Naive thymus-derived CD4-positive, alpha-beta T cell (primary cell): Measurements from ENCODE around the gene CNTN2. TPM values are rescaled to one million over a fixed set of nuclear protein-coding genes. Genes with fewer than 3 reads are reported as not detected.

Source experiments
- ATAC-seq: fragments of 150-1000 bp; cut with Tn5 transposase; 2 replicates; pipeline ENCODE4 v1.10.0; 2021; ENCODE audit warnings: mild to moderate bottlenecking, moderate library complexity
- CTCF ChIA-PET: fragments of 350-600 bp; sonication (Branson Sonifier 250); formaldehyde crosslinking; loops from one replicate; lab custom pipeline; 2021; ENCODE audit warnings: antibody characterized with exemption; lab: Charles Lee
- POLR2A ChIA-PET: fragments of 350-600 bp; sonication (Branson Sonifier 250); formaldehyde crosslinking; loops from one replicate; lab custom pipeline; 2021; ENCODE audit warnings: antibody characterized with exemption, inconsistent platforms; lab: Charles Lee
- DNase-seq, 9 donors: peaks; one replicate each; pipeline versions ENCODE4 v3.0.0 to v3.0.0-alpha.2; 2020 to 2022; ENCODE audit warnings: mixed read lengths in 1 of 9
- H3K27ac ChIP-seq: one replicate; pipeline ENCODE4 v1.7.0; 2013; ENCODE audit warnings: mild to moderate bottlenecking, low read depth, low read length, moderate library complexity
- H3K27me3 ChIP-seq, 2 donors: one replicate each; pipeline ENCODE4 v1.7.0; 2013; ENCODE audit warnings: low read length in 2 of 2, mild to moderate bottlenecking in 2 of 2, moderate library complexity in 2 of 2; ENCODE audit not compliant: control insufficient read depth in 2 of 2, insufficient read depth in 2 of 2
- H3K36me3 ChIP-seq, 3 experiments: 1 replicate in 2 of 3; 2 replicates in 1 of 3; pipeline ENCODE4 v1.7.0; 2013; ENCODE audit warnings: low read length in 3 of 3, mild to moderate bottlenecking in 3 of 3, moderate library complexity in 1 of 3; ENCODE audit not compliant: insufficient read depth in 3 of 3, control insufficient read depth in 2 of 3
- H3K4me1 ChIP-seq, 2 donors: one replicate each; pipeline ENCODE4 v1.7.0; 2013; ENCODE audit warnings: low read length in 2 of 2, mild to moderate bottlenecking in 2 of 2, moderate library complexity in 1 of 2; ENCODE audit not compliant: control insufficient read depth in 2 of 2, insufficient read depth in 2 of 2
- H3K4me3 ChIP-seq: 2 replicates; pipeline ENCODE4 v1.7.0; 2013; ENCODE audit warnings: mild to moderate bottlenecking, low read length
- H3K9me3 ChIP-seq, 3 experiments: 1 replicate in 2 of 3; 2 replicates in 1 of 3; pipeline ENCODE4 v1.7.0; 2013; ENCODE audit warnings: low read length in 3 of 3; ENCODE audit not compliant: control insufficient read depth in 2 of 3
- H3K27ac Mint-ChIP-seq, 9 donors: one replicate each; pipeline ENCODE4 v1.8.0; 2020 to 2022; ENCODE audit warnings: mixed read lengths in 9 of 9, mild to moderate bottlenecking in 8 of 9, moderate library complexity in 5 of 9, inconsistent platforms in 2 of 9
- H3K27me3 Mint-ChIP-seq, 5 donors: one replicate each; pipeline ENCODE4 v1.8.0; 2021 to 2022; ENCODE audit warnings: mixed read lengths in 5 of 5, mild to moderate bottlenecking in 1 of 5
- H3K36me3 Mint-ChIP-seq, 5 donors: one replicate each; pipeline ENCODE4 v1.8.0; 2020 to 2022; ENCODE audit warnings: mixed read lengths in 5 of 5, mild to moderate bottlenecking in 3 of 5, inconsistent platforms in 1 of 5
- H3K4me1 Mint-ChIP-seq, 7 donors: one replicate each; pipeline ENCODE4 v1.8.0; 2020 to 2022; ENCODE audit warnings: mixed read lengths in 7 of 7, mild to moderate bottlenecking in 3 of 7, inconsistent platforms in 1 of 7
- H3K4me3 Mint-ChIP-seq, 10 donors: one replicate each; pipeline ENCODE4 v1.8.0; 2020 to 2022; ENCODE audit warnings: mild to moderate bottlenecking in 10 of 10, mixed read lengths in 10 of 10, moderate library complexity in 6 of 10, inconsistent platforms in 2 of 10
- H3K9me3 Mint-ChIP-seq, 11 donors: one replicate each; pipeline ENCODE4 v1.8.0; 2020 to 2022; ENCODE audit warnings: mixed read lengths in 11 of 11, mild to moderate bottlenecking in 4 of 11, inconsistent platforms in 1 of 11, moderate library complexity in 1 of 11
- intact Hi-C, 2 donors: fragments of 100-400 bp; cut with micrococcal nuclease; formaldehyde crosslinking; loops; one replicate each; pipeline ENCODE4 v1.15.1; 2023
- polyA plus RNA-seq, 2 donors: library from polyadenylated mRNA; unstranded; fragments of 300-500 nt; fragmentation: Illumina TruSeq; gene quantifications; one replicate each; pipeline ENCODE4 v1.2.3, GENCODE V29; 2021
- total RNA-seq, 6 experiments: library from RNA in 5 of 6; stranded (reverse) in 5 of 6; gene quantifications; 1 replicate in 5 of 6; 2 replicates in 1 of 6; pipeline ENCODE4 v1.2.3 and lab custom pipeline; 2021 to 2026

Gene CNTN2, protein sequence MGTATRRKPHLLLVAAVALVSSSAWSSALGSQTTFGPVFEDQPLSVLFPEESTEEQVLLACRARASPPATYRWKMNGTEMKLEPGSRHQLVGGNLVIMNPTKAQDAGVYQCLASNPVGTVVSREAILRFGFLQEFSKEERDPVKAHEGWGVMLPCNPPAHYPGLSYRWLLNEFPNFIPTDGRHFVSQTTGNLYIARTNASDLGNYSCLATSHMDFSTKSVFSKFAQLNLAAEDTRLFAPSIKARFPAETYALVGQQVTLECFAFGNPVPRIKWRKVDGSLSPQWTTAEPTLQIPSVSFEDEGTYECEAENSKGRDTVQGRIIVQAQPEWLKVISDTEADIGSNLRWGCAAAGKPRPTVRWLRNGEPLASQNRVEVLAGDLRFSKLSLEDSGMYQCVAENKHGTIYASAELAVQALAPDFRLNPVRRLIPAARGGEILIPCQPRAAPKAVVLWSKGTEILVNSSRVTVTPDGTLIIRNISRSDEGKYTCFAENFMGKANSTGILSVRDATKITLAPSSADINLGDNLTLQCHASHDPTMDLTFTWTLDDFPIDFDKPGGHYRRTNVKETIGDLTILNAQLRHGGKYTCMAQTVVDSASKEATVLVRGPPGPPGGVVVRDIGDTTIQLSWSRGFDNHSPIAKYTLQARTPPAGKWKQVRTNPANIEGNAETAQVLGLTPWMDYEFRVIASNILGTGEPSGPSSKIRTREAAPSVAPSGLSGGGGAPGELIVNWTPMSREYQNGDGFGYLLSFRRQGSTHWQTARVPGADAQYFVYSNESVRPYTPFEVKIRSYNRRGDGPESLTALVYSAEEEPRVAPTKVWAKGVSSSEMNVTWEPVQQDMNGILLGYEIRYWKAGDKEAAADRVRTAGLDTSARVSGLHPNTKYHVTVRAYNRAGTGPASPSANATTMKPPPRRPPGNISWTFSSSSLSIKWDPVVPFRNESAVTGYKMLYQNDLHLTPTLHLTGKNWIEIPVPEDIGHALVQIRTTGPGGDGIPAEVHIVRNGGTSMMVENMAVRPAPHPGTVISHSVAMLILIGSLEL
- total RNA-seq (not detected), polyA plus RNA-seq (not detected), total RNA-seq (lab: John Stamatoyannopoulos, UW) (not detected)

GRCh38 chr1:205042911-205043806 is at the start of gene CNTN2:
TSS of gene CNTN2 (plus strand) at chr1:205043212. CDS start at chr1:205053186, 9,974 bp downstream.
- ATAC-seq (no peak), DNase-seq (no peak)
- POLR2A ChIA-PET: no interaction called here
- Mint-ChIP-seq H3K36me3 (no peaks in the 10 kb centered on the region), H3K4me3 (no peak within 1 kb of the TSS), H3K27ac (no peak within 1 kb of the TSS), H3K4me1 (no peaks in the 10 kb centered on the region), H3K9me3 (no peaks in the 10 kb centered on the region), H3K27me3 (peaks cover 33 to 77% (median 47%) of the 10 kb centered on the region in 5 donors)
- Histone ChIP-seq H3K9me3 (no peaks in the 10 kb centered on the region), H3K36me3 (no peaks in the 10 kb centered on the region), H3K27ac (no peak within 1 kb of the TSS), H3K27me3 (no peaks in the 10 kb centered on the region), H3K4me3 (no peak within 1 kb of the TSS), H3K4me1 (no peaks in the 10 kb centered on the region)
- CTCF ChIA-PET: no interaction called here
- intact Hi-C loops: no loop called here

- peaks cover 0 to 2% (median 0%) of the 10 kb centered on the region in 5 donors for H3K27me3 Mint-ChIP-seq
- no peaks in the 10 kb centered on the region for H3K4me1 ChIP-seq
- no peaks in the 10 kb centered on the region for H3K9me3 ChIP-seq
- H3K27me3 ChIP-seq: no peaks in the 10 kb centered on the region
- no peak overlapping the region for H3K4me3 ChIP-seq
- intact Hi-C loops: no loop called here
- H3K4me1 Mint-ChIP-seq: peaks cover 10 to 22% (median 16%) of the 10 kb centered on the region in 7 donors
- H3K36me3 ChIP-seq: no peaks in the 10 kb centered on the region
- H3K4me3 Mint-ChIP-seq: no peak overlapping the region
- H3K36me3 Mint-ChIP-seq: no peaks in the 10 kb centered on the region
- H3K27ac Mint-ChIP-seq: peak overlapping the region in 2 of 9 donors; percentile 34 to 80
- no peaks in the 10 kb centered on the region for H3K9me3 Mint-ChIP-seq
- no peak for DNase-seq
- ChIA-PET POLR2A (no interaction called here), CTCF (no interaction called here)
- no peak for ATAC-seq
- H3K27ac ChIP-seq: no peak overlapping the region
Measured at GRCh38 chr1:204994086-204994862, 48.7 kb upstream of the CNTN2 start.

- ATAC-seq: no peak
- no peaks in the 10 kb centered on the region for H3K27me3 ChIP-seq
- H3K4me3 Mint-ChIP-seq: no peak overlapping the region
Measured at GRCh38 chr1:204996981-204997380, 46.0 kb upstream of the CNTN2 start.

DNA sequence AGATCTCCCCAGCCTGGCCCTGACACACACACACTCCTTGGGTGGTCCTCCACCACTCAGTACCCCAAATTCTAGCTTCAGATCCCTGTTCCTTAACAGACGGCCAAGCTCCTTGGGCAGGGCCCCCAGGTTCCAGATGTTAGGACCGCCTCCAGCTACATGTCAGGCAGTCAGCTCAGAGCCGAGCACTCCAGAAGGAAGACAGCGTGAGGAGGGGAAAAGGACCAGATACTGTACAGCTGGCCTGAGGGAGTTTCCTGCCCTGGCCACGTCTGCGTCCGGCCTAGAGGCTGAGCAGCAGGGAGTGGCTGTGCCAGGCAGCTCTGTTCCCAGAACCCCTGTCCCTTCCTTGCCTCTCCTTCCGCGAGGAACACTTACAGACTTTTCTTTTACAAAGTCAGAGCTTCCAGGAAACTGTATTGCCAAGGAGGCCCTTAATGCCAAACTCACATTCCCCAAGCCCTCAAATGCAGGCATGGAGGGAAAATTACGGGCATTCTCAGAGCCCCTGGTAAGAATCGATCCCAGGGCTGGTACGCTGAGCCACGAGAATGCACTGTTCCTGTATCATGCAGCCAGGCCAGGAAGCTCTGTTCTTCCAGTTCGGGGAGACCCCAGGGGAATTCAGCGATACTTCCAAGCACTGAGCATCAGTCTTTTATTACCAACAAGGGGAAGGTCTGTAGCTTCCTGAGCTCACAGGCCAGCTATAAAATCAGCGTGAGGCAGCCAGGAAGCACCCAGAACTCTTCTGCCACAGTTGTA is 45.2 kb upstream of the CNTN2 start:
- Histone ChIP-seq H3K9me3 (no peaks in the 10 kb centered on the region), H3K36me3 (no peaks in the 10 kb centered on the region), H3K27ac (no peak overlapping the region), H3K4me1 (no peaks in the 10 kb centered on the region), H3K27me3 (no peaks in the 10 kb centered on the region), H3K4me3 (no peak overlapping the region)
- Mint-ChIP-seq H3K36me3 (no peaks in the 10 kb centered on the region), H3K4me1 (peaks cover 4 to 12% (median 8%) of the 10 kb centered on the region in 7 donors), H3K9me3 (no peaks in the 10 kb centered on the region), H3K27me3 (peaks cover 0 to 2% (median 0%) of the 10 kb centered on the region in 5 donors), H3K27ac (no peak overlapping the region), H3K4me3 (no peak overlapping the region)
- intact Hi-C loops: no loop called here
- ChIA-PET CTCF (no interaction called here), POLR2A (no interaction called here)
- DNase-seq: no peak
- ATAC-seq: no peak

More at GRCh38 chr1:204996981-204997380, 46.0 kb upstream of the CNTN2 start:
- no peak for DNase-seq
- no peaks in the 10 kb centered on the region for H3K36me3 Mint-ChIP-seq
- H3K4me1 Mint-ChIP-seq: peaks cover 10 to 20% (median 14%) of the 10 kb centered on the region in 7 donors
- CTCF ChIA-PET: no interaction called here
- Histone ChIP-seq H3K27ac (no peak overlapping the region), H3K9me3 (no peaks in the 10 kb centered on the region), H3K4me3 (no peak overlapping the region), H3K36me3 (no peaks in the 10 kb centered on the region), H3K4me1 (no peaks in the 10 kb centered on the region)
- no peak overlapping the region for H3K27ac Mint-ChIP-seq
- POLR2A ChIA-PET: no interaction called here
- intact Hi-C loops: no loop called here
- no peaks in the 10 kb centered on the region for H3K9me3 Mint-ChIP-seq
- peaks cover 0 to 2% (median 0%) of the 10 kb centered on the region in 5 donors for H3K27me3 Mint-ChIP-seq

DNA sequence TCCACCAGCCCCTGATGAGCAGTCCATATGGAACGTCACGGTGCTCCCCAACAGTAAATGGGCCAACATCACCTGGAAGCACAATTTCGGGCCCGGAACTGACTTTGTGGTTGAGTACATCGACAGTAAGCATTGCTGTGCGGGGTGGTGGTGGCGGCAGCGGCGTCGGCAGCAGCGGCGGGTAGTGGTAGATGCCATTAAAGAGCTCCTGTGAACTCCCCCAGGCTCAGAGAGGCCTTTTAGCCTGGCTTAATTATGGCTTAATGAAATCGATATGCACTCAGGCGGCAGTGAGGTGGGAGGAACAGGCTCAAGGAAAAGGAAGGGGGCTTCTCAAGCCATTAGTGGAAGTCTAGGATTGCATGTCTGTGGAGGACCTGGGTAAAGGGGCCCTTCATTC is 41.9 kb upstream of the CNTN2 start:
- Mint-ChIP-seq H3K4me1 (peaks cover 0 to 5% (median 0%) of the 10 kb centered on the region in 7 donors), H3K9me3 (no peaks in the 10 kb centered on the region), H3K27me3 (peaks cover 0 to 1% (median 0%) of the 10 kb centered on the region in 5 donors), H3K36me3 (no peaks in the 10 kb centered on the region), H3K4me3 (no peak overlapping the region), H3K27ac (no peak overlapping the region)
- no peak overlapping the region for H3K4me3 ChIP-seq
- H3K27ac ChIP-seq: no peak overlapping the region
- CTCF ChIA-PET: no interaction called here
- POLR2A ChIA-PET: no interaction called here
- intact Hi-C loops: no loop called here
- ATAC-seq (no peak), DNase-seq (no peak)
- no peaks in the 10 kb centered on the region for H3K27me3 ChIP-seq
- no peaks in the 10 kb centered on the region for H3K4me1 ChIP-seq
- H3K36me3 ChIP-seq: no peaks in the 10 kb centered on the region
- H3K9me3 ChIP-seq: no peaks in the 10 kb centered on the region
